ENCODE measurements around the gene GPHN.

- TF ChIP-seq CTCF (IDR thresholded peaks at IDR 0.05): no peak
- TF ChIP-seq POLR2A (IDR thresholded peaks at IDR 0.05): no peak
Observed at GRCh38 chr14:66842911-66843512, 335.1 kb downstream of the GPHN start.
